Stimulated activated CD4-positive, alpha-beta T cell treated with anti-CD3 and anti-CD28 coated beads, Interleukin-4, amount 100 ng/mL, for 1 hour (primary cell): ENCODE results near the gene F11R.
"Not testable (repeated sequence)": the region's sequence is repeated elsewhere in the genome, so short reads cannot be mapped to it uniquely, and the experiment has no call there.

Experiments used
- DNase-seq: peaks from one replicate; pipeline ENCODE4 v3.0.0-alpha.2; 2020

F11R gene

GRCh38 chr1:161009602-161010211, 11.2 kb downstream of the F11R start:
- no peak for DNase-seq

- no peak for DNase-seq
Measured at GRCh38 chr1:161008869-161009510, 12.0 kb downstream of the F11R start.

GRCh38 chr1:161007369-161007768, 13.6 kb downstream of the F11R start:
- no peak for DNase-seq

GRCh38 chr1:161006563-161006962, 14.4 kb downstream of the F11R start:
- no peak for DNase-seq

GRCh38 chr1:161001525-161001924, 19.4 kb downstream of the F11R start:
- no peak for DNase-seq

- no peak for DNase-seq
Measured at GRCh38 chr1:161000736-161001480, 20.0 kb downstream of the F11R start.

GRCh38 chr1:160999376-160999775, 21.6 kb downstream of the F11R start:
- DNase-seq, result no peak

GRCh38 chr1:160997323-160998038, 23.5 kb downstream of the F11R start:
- DNase-seq, result peak; percentile 50

GRCh38 chr1:160996178-160996577, 24.8 kb downstream of the F11R start:
- DNase-seq, result no peak

GRCh38 chr1:160993544-160994193, 27.3 kb downstream of the F11R start:
- no peak for DNase-seq

- DNase-seq, result not testable (repeated sequence)
Measured at GRCh38 chr1:160992036-160992435, 28.9 kb downstream of the F11R start.

- no peak for DNase-seq
Measured at GRCh38 chr1:160987359-160988050, 33.4 kb downstream of the F11R start.

GRCh38 chr1:160985723-160986122, 35.2 kb downstream of the F11R start:
- no peak for DNase-seq

GRCh38 chr1:160981584-160982411, 39.2 kb downstream of the F11R start:
- peak; percentile 16 for DNase-seq

GRCh38 chr1:160979286-160979685, 41.7 kb downstream of the F11R start:
- no peak for DNase-seq

GRCh38 chr1:160978510-160978927, 42.4 kb downstream of the F11R start:
- no peak for DNase-seq

- DNase-seq, result no peak
Measured at GRCh38 chr1:160975026-160975425, 45.9 kb downstream of the F11R start.

GRCh38 chr1:160973491-160973890, 47.5 kb downstream of the F11R start:
- no peak for DNase-seq

GRCh38 chr1:160972939-160973338, 48.0 kb downstream of the F11R start:
- no peak for DNase-seq

GRCh38 chr1:160971618-160972056, 49.3 kb downstream of the F11R start:
- peak; percentile 17 for DNase-seq

- DNase-seq, result no peak
Measured at GRCh38 chr1:160963521-160963920, 57.4 kb downstream of the F11R start.
